Urinary bladder (tissue), 4 donors: ENCODE data around the gene WSB2. TPM values are rescaled to one million over a fixed set of nuclear protein-coding genes. Genes with fewer than 3 reads are reported as not detected.

Source experiments
- DNase-seq: peaks from one replicate; pipeline ENCODE4 v3.0.0-alpha.2; 2015; ENCODE audit errors: extremely low spot score
- H3K27ac ChIP-seq: one replicate; pipeline ENCODE4 v1.5.1; 2013; ENCODE audit warnings: low read depth, mild to moderate bottlenecking, moderate library complexity
- H3K36me3 ChIP-seq: one replicate; pipeline ENCODE4 v1.6.1; 2013; ENCODE audit warnings: mild to moderate bottlenecking, moderate library complexity; ENCODE audit not compliant: insufficient read depth
- H3K4me1 ChIP-seq: one replicate; pipeline ENCODE4 v1.6.1; 2013; ENCODE audit warnings: mild to moderate bottlenecking, moderate library complexity; ENCODE audit not compliant: insufficient read depth
- H3K4me3 ChIP-seq: one replicate; pipeline ENCODE4 v1.5.1; 2013; ENCODE audit warnings: low read depth, low read length
- WGBS: extraction: QIAGEN DNeasy Blood & Tissue Kit; methylation state at CpG from one replicate; pipeline ENCODE4 v1.1.7; 2013; 5-methylcytosine and 5-hydroxymethylcytosine counted together
- polyA plus RNA-seq: library from polyadenylated mRNA; stranded (reverse); fragments of 200-250 nt; gene quantifications from one replicate; pipeline ENCODE4 v1.2.3, GENCODE V29; 2013
- total RNA-seq: library from RNA; depleted of rRNA; stranded (reverse); fragments of >200 nt; gene quantifications from one replicate; pipeline ENCODE4 v1.2.3, GENCODE V29; 2014
- donor health status: healthy with polysubstance abuse.
- donor health status: healthy.

WSB2 gene
- 61.3 TPM for total RNA-seq
- 44.5 TPM for polyA plus RNA-seq

GRCh38 chr12:118061011-118061872 is at the start of gene WSB2:
Gene WSB2, minus strand, starts transcription at chr12:118061179. Its CDS starts 131 bp downstream, at chr12:118061048.
- 2% methylated on average over 73 of the region's 76 CpGs for WGBS
- peaks cover 1% of the 10 kb centered on the region for H3K4me1 ChIP-seq
- H3K36me3 ChIP-seq = no peaks in the 10 kb centered on the region
- DNase-seq = no peak
- peak within 1 kb of the TSS; percentile 98 for H3K4me3 ChIP-seq
- H3K27ac ChIP-seq = peak within 1 kb of the TSS; percentile 99

GRCh38 chr12:118109088-118109487 is 48.1 kb upstream of the WSB2 start:
- Histone ChIP-seq H3K36me3 (no peaks in the 10 kb centered on the region), H3K4me1 (no peaks in the 10 kb centered on the region), H3K27ac (no peak overlapping the region), H3K4me3 (no peak overlapping the region)
- DNase-seq = no peak
- WGBS = 85% methylated on average over 1 of the region's 1 CpG

DNA sequence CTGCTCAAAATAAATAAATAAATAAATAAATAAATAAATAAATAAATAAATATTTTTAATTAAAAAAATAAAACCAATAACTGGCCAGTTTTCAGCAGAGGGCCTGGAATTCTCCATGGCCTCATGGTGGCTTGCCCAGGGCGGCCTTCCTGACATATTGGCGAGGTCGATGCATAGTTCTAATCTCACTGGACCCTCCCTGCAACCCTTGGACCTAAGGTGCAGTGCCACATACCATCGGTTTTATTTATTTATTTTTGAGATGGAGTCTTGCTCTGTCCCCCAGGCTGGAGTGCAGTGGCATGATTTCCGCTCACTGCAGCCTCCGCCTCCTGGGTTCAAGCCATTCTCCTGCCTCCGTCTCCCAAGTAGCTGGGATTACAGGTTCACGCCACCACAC is 46.7 kb upstream of the WSB2 start:
- H3K4me1 ChIP-seq = no peaks in the 10 kb centered on the region
- WGBS = 97% methylated on average over 8 of the region's 8 CpGs

DNA sequence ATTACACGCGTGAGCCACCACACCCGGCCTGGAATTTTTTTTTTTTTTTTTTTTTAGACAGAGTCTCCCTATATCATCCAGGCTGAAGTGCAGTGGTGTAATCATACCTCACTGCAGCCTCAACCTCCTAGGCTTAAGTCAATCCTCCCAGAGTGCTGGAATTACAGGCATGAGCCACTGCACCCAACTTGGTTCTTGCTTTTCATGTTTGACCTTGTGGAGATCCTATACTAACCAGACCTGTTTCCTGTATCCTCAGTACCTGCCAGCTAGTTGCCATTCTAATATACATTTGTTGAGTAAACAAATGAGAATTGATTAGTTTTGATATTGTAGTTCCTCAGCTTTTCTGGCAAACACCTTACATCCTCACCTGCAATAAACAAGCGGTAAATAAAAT is 46.0 kb upstream of the WSB2 start:
- H3K27ac ChIP-seq = no peak overlapping the region
- no peaks in the 10 kb centered on the region for H3K4me1 ChIP-seq
- H3K36me3 ChIP-seq = no peaks in the 10 kb centered on the region
- no peak overlapping the region for H3K4me3 ChIP-seq
- 80% methylated on average over 4 of the region's 4 CpGs for WGBS
- DNase-seq = no peak

More for the DNA sequence above, 46.7 kb upstream of the WSB2 start:
- no peak for DNase-seq
- no peaks in the 10 kb centered on the region for H3K36me3 ChIP-seq
- H3K27ac ChIP-seq = no peak overlapping the region
- no peak overlapping the region for H3K4me3 ChIP-seq

GRCh38 chr12:118103601-118104382 is 42.8 kb upstream of the WSB2 start, which contains the start of gene VSIG10:
Gene VSIG10, minus strand, starts transcription at chr12:118104011. Its CDS starts 340 bp downstream, at chr12:118103671.
- DNase-seq = no peak
- Histone ChIP-seq H3K27ac (peak within 1 kb of the TSS; percentile 58), H3K4me1 (no peaks in the 10 kb centered on the region), H3K36me3 (no peaks in the 10 kb centered on the region), H3K4me3 (peak within 1 kb of the TSS; percentile 62)
- under 1% methylated on average over 75 of the region's 75 CpGs for WGBS

GRCh38 chr12:118103201-118103600 is 42.2 kb upstream of the WSB2 start:
- Histone ChIP-seq H3K36me3 (no peaks in the 10 kb centered on the region), H3K4me3 (peak overlapping the region; percentile 62), H3K4me1 (no peaks in the 10 kb centered on the region), H3K27ac (peak overlapping the region; percentile 58)
- under 1% methylated on average over 32 of the region's 32 CpGs for WGBS
- DNase-seq = no peak

DNA sequence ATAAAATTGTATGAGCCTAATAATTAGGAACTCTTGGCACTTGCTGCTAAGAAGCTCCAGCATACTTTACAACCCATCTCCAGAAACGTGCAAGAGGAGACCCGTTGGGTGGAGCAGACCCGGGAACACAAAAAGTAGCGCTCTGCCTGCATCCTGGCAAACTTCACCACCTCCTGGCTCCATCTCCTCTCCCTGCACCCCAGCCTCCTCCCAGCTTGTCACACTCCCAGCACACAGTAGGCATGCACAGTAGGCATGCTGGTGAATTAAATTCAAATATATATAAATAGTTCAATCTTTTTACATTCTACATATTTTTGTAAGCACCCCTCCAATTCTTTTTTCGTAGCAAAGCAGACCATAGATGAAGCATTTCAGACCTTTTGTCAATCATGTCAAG is 41.6 kb upstream of the WSB2 start:
- Histone ChIP-seq H3K36me3 (no peaks in the 10 kb centered on the region), H3K27ac (no peak overlapping the region), H3K4me1 (no peaks in the 10 kb centered on the region), H3K4me3 (peak overlapping the region; percentile 62)
- 55% methylated on average over 5 of the region's 5 CpGs for WGBS
- DNase-seq = no peak

GRCh38 chr12:118102070-118102469 is 41.1 kb upstream of the WSB2 start:
- Histone ChIP-seq H3K4me1 (no peaks in the 10 kb centered on the region), H3K4me3 (no peak overlapping the region), H3K36me3 (no peaks in the 10 kb centered on the region), H3K27ac (no peak overlapping the region)
- 89% methylated on average over 6 of the region's 6 CpGs for WGBS
- DNase-seq = no peak

- WGBS = 91% methylated on average over 3 of the region's 3 CpGs
- DNase-seq = no peak
- H3K4me1 ChIP-seq = no peaks in the 10 kb centered on the region
- no peak overlapping the region for H3K4me3 ChIP-seq
- no peaks in the 10 kb centered on the region for H3K36me3 ChIP-seq
- H3K27ac ChIP-seq = no peak overlapping the region
These were observed 40.1 kb upstream of the WSB2 start for GRCh38 chr12:118101051-118101450.

- no peak for DNase-seq
- Histone ChIP-seq H3K36me3 (no peaks in the 10 kb centered on the region), H3K4me3 (no peak overlapping the region), H3K4me1 (no peaks in the 10 kb centered on the region), H3K27ac (no peak overlapping the region)
- 80% methylated on average over 12 of the region's 12 CpGs for WGBS
These were observed 38.1 kb upstream of the WSB2 start for GRCh38 chr12:118098911-118099671.

DNA sequence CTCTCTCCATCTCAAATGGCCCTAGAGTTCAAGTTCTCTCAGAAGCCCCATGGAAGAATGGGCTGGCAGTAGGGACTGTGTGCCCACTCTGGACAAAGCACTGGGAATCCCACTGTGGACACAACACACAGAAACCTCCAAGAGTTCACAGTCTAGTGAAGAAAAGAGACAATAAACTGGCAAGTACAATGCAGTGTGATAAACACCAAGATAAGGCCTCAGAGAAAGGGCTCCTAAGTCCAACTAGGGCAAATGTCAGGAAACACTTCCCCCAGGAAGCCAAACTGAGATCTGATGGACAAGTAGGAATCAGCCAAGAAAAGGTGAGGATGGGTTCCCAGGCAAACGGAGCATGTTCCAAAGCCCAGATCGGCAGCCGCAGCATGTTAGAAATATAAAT is 37.4 kb upstream of the WSB2 start:
- H3K27ac ChIP-seq = no peak overlapping the region
- H3K4me3 ChIP-seq = no peak overlapping the region
- no peak for DNase-seq
- no peaks in the 10 kb centered on the region for H3K36me3 ChIP-seq
- no peaks in the 10 kb centered on the region for H3K4me1 ChIP-seq
- 87% methylated on average over 3 of the region's 3 CpGs for WGBS

- WGBS = 88% methylated on average over 3 of the region's 3 CpGs
- Histone ChIP-seq H3K27ac (no peak overlapping the region), H3K36me3 (peaks cover 1% of the 10 kb centered on the region), H3K4me3 (no peak overlapping the region), H3K4me1 (no peaks in the 10 kb centered on the region)
- no peak for DNase-seq
These were observed 33.1 kb upstream of the WSB2 start for GRCh38 chr12:118094039-118094438.

GRCh38 chr12:118089782-118090181 is 28.8 kb upstream of the WSB2 start:
- WGBS = 87% methylated on average over 9 of the region's 9 CpGs
- DNase-seq = no peak
- H3K4me1 ChIP-seq = no peaks in the 10 kb centered on the region
- H3K36me3 ChIP-seq = peaks cover 1% of the 10 kb centered on the region
- H3K27ac ChIP-seq = no peak overlapping the region
- H3K4me3 ChIP-seq = no peak overlapping the region
